LNCAP (cell line): ENCODE measurements around the gene STK38L.

ENCODE experiments used
- CTCF ChIP-seq: fragments of 450-650 bp; IDR thresholded peaks from 2 replicates; pipeline ENCODE4 v1.5.1; 2017; ENCODE audit warnings: mild to moderate bottlenecking

STK38L gene

GRCh38 chr12:27309293-27309994 lies 65.4 kb downstream of the STK38L start:
- TF ChIP-seq CTCF = no peak

DNA sequence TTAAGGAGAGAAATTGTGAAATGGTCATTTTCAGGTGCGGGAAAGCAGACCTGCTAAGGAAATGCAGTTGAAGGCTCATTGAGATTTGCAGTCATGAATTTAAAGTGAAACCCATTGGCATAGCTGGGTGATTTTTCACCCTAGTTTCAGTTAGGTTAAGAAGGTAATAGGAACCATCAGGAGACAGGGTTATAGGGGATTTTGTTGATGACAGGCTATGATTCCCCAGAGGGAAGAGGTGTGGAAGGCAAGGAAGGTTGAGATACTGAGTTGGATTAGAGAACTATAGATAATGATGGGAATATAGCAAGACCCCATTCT lies 65.9 kb downstream of the STK38L start:
- TF ChIP-seq CTCF = no peak

DNA sequence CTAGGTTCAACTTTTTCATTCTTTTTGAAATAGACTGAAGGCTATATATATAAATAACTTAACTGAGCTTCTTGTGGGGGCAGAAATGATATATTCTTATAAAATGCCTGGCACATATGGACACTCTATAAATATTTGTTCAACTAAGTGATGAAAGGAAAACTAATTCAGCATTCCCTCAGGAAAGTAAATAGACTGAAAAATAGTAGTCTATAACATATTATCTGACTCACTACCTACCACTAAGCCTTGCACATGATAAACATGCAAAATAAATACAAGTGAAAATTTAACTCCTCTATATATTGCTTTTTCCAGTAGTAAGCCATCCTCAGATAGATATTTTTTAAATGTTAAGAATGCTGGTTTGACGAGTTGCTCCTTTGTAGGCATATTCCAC lies 72.9 kb downstream of the STK38L start:
- no peak for TF ChIP-seq CTCF

GRCh38 chr12:27319409-27319808 lies 75.3 kb downstream of the STK38L start:
- TF ChIP-seq CTCF = no peak

DNA sequence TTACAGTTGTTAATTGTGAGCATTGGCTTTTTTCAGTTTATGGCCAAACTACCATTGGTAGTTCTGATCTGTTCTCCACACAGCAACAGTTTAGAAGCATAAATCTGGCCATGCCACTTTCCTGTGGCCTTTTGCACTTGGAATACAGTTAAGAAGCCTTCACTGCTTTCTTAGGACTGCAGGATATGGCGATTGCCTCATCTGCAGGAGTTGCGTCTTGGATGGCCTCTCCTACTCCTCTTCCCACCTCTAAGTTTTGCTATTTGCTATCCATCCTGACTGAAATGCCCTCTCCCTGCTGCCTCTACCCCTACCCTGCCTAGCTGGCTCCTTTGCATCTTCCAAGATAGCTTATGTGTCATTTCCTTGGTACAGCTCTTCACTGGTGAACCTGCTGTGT lies 75.8 kb downstream of the STK38L start:
- TF ChIP-seq CTCF = no peak

GRCh38 chr12:27324530-27324929 lies 80.4 kb downstream of the STK38L start:
- no peak for TF ChIP-seq CTCF

- no peak for TF ChIP-seq CTCF
Measured at GRCh38 chr12:27330846-27331245, 86.8 kb downstream of the STK38L start.

DNA sequence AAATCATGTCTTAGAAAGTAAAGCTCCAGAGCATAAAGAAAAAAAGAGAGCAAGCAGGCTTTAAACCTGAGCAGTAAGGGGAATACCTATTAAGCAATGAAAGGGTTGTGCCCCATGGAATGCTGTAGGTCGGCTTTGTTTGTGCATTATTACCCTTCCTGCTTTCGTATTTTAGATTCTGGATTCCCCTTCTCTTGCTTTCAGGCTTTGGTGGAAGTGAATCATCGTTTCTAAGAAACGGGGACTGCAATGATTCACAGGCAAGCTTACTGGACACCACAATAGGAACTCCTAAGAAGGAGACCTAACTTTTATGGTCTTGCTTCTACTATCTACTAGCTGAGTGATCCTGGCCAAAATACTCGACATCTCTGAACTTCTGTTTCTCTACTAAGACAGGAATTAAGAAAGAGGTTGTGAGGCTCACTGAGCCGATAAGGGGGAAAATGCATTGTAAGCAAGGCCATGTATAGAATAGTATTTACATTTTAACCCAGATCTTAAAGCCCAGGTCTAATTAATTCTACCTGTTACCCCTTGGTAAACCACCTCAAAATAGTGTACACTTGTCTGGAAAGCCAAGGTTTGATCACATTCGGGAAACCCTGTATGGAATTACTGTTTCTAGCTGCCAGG lies 87.3 kb downstream of the STK38L start:
- no peak for TF ChIP-seq CTCF
